NCI-H345 treated with DMSO at 0.1 percent for 48 hours (cell line): ENCODE measurements around the gene FOS.
"Not testable (repeated sequence)": the region's sequence is repeated elsewhere in the genome, so short reads cannot be mapped to it uniquely, and the experiment has no call there.

Experiments
- DNase-seq: peaks from one replicate; lab custom pipeline; 2025; ENCODE audit not compliant: unreplicated experiment; lab: John Stamatoyannopoulos, UW

Gene FOS

DNA sequence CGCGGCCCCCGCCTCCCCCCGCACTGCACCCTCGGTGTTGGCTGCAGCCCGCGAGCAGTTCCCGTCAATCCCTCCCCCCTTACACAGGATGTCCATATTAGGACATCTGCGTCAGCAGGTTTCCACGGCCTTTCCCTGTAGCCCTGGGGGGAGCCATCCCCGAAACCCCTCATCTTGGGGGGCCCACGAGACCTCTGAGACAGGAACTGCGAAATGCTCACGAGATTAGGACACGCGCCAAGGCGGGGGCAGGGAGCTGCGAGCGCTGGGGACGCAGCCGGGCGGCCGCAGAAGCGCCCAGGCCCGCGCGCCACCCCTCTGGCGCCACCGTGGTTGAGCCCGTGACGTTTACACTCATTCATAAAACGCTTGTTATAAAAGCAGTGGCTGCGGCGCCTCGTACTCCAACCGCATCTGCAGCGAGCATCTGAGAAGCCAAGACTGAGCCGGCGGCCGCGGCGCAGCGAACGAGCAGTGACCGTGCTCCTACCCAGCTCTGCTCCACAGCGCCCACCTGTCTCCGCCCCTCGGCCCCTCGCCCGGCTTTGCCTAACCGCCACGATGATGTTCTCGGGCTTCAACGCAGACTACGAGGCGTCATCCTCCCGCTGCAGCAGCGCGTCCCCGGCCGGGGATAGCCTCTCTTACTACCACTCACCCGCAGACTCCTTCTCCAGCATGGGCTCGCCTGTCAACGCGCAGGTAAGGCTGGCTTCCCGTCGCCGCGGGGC lies at the start of gene FOS:
Gene FOS, plus strand, starts transcription at position 407 of the 731 bp plus-strand sequence. Its CDS starts 155 bp downstream, at position 562.
- peak; percentile 79 for DNase-seq

DNA sequence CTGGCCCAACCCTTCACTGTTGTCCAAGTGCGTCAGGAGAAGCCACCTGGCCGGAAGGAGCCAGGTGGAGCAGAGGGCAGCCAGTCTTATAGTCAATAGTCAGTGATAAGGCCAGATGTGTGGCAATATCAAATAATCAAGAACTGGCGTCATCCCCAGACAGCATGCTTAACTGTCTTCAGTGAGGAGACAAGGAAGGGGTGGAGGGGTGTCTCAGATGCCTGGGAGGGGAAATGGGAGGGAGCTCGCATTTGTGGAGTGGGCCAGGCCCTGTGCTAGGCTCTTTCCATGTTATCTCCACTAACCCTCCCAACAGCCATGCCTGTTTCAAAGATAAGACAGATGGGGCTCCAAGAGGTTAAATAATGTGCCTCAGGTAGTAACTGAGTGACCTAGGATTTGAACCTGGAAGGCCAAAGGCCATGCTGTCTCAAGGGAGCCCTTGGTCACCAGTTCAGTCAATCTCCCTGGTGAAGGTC lies 48.9 kb upstream of the FOS start:
- no peak for DNase-seq

DNA sequence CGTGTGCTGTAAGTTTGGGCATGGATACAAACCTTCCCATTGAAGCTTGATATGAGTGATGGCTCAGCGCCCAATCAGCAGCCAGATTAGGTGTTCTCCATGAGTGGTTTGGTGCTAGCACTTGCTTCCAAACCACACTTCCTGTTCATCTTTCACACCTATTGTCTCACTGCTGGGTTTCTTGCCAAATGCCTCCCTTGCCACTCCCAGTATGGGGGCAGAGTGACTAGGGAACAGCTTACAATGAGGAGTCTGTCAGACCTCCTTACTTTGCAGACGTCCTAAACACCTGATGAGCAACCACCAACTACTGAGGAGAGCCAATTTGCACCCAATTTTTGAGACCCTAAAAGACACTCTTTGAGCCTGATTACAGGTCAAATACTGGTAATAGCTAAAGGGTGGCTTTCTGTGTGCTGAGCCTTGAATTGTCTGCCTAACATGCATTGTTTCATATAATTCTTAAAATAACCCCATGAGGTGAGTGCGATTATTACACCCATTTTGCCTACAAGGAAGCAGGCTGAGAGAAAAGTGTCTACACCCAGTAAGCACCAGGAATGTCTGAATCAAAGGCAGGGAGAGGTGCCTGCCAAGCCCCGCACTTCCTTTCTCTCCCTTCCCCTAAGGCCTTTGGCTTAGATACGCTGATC lies 48.4 kb upstream of the FOS start:
- DNase-seq = no peak

DNA sequence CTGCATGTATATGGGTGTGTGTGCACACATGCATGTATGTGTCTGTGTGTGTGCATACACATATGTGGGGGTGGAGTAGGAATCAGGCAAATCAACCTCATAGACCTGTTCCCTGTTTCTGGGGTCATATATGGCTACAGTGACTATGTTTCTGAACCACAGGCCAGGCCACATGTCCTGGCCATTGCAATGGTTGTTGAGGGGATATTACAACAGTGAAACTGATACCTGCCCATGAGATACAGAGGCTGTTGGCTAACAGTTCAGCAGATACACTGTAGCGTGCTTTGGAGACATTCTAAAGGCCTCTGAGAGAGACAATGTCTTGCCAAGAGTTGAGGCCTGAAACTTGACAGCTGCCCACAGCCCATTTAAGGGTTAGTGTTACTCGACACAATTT lies 47.3 kb upstream of the FOS start:
- no peak for DNase-seq

DNA sequence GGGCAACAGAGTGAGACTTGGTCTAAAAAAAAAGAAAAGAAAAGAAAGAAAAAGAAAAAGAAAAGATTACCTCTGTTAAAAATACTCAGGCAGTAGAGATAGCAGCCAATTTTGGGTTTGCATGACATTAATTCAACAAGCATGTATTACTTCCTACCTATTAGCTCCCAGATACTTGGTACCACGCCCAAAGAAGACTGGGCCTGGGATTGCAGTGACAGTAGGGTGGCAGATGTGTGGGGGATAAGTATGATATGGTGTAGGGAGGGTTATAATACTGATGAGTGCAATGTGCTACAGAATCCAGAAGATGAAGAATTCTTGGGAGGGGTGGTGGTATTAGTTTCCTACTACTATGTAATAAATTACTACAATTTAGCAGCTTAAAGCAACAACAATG lies 46.4 kb upstream of the FOS start:
- DNase-seq = no peak

DNA sequence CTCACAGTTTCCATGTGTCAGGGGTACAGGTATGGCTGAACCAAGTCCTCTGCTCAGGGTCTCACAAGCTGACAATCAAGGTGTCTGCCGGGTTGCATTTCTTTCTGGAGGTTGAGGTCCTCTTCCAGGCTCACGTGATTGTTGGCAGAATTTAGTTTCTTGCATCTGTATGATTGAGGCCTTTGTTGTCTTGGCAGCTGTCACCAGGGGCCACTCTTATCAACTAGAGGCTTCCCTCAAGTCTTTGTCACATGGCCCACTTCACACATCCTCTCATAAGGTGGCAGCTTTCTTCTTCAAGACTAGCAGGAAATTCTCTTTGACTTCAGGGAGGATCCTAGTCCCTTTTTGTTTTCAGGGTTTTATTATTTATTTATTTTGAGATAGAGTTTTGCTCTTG lies 46.0 kb upstream of the FOS start:
- no peak for DNase-seq

DNA sequence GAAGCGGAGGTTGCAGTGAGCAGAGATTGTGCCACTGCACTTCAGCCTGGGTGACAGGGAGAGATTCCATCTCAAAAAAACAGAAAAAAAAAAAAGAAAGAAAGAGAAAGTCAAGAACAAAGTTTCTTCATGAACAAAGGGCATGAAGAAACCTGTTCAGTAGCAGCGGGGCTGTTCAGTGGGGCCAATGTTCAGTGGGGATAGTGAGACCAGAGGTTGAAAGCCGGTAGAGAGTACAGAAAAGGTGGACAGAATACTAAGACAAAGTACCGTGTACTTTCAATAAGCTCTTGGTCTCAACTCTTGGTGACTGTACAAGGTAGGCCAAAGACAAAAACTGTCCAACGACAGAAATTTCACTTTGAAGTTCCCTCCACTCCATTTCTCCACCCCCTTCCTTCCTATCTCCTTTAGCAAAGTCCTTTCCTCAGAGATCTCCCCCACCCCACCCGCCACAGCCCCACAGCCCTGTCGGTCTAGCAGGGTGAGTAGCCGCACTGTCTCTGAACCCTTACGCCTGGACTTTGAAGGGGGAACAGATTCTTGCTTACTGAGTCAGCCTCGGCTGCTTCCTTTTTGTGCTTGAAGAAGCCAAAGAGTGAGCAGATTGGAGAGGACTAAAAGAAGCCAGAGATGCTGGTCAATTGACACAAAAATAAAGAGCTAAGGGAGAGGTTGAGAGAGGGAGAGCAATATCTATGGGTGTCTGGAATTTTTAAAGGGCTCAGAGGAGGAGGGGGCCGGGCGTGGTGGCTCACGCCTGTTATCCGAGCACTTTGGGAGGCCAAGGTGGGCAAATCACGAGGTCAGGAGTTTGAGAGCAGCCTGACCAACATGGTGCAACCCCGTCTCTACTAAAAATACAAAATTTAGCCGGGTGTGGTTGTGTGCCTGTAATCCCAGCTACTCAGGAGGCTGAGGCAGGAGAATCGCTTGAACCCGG lies 44.2 kb upstream of the FOS start:
- no peak for DNase-seq

DNA sequence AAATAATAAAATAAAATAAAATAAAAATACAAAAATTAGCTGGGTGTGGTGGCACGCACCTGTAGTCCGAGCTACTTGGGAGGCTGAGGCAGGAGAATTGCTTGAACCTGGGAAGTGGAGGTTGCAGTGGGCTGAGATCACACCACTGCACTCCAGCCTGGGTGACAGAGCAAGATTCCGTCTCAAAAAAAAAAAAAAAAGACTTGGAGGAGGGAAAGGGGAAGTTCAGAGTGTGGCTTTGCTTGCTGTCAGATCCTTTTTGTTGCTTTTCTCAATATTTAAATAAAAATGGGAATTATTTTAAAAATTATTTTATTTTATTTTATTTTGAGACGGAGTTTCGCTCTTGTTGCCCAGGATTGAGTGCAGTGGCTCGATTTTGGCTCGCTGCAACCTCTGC lies 43.4 kb upstream of the FOS start:
- not testable (repeated sequence) for DNase-seq

DNA sequence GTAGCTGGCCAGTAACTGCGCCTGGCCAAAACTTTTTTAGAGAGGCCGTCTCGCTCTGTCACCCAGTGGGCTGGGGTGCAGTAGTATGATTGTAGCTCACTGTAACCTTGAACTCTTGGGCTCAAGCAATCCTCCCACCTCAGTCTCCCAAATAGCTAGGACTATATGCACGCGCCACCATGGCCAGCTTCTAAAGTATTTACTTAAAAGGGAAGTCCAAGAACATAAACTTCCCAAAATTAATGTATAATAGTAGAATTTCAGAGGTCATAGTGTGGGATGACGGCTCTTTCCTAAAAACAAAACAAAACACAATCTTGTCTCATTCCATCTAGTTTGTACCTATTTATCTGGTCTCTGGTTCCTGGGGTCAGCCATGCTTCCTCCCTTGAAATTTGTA lies 42.2 kb upstream of the FOS start:
- no peak for DNase-seq

DNA sequence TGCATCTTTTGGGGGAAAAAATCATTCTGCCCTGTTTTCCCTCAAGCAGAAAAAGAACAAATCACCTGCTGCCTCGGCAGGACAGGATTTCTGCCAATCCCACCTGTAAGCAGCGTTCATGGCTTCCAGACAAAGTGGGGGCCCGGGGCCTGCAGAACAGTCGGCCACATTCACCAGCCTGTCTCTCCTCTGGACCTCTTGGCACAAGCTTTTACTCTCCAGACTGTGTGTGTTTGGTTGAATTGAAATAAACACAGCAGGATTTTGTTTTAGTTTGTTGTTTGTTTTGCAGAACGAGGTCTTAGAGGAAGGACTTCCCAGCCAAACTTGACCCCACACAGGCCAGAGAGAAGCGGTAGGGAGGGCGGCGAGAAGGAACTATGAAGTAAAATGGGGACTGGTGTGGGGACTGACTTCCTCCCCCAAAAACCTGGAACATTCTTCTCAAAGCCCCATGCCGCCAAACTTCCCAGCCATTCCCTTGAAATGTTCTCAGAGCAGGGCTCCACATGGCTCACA lies 41.7 kb upstream of the FOS start:
- DNase-seq = no peak

DNA sequence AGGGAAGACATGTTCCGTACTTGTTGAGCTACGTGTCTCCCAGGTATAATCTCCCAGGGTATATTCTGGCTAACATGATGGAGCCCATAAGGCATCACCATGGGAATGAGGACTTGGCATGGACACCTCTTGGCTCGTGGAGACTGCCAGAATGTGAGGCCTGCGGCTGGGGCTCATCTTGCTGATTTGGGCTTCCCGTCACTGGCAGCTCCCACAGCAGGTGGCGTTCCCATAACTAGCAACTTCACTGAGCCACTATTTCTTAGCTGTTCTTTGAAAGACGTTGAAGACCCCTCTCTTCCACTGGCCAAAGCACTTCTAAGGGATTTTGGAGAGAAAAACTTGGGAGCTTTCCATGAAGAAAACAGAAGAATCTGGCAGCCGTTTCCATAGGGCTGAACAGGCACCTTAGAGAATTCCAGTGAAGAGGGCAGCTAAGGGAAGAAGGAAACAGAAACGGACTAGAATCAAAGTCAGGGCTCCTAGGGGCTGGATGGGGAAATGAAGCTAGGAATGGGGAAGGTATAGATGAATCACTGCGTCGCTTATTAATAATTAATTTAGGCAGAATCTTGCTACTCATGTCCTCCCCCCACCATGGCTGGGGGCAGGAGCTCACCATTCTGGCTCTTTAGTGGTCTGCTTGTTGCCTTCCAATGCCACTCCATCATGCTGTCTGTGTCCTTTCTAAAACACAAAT lies 39.7 kb upstream of the FOS start:
- no peak for DNase-seq

DNA sequence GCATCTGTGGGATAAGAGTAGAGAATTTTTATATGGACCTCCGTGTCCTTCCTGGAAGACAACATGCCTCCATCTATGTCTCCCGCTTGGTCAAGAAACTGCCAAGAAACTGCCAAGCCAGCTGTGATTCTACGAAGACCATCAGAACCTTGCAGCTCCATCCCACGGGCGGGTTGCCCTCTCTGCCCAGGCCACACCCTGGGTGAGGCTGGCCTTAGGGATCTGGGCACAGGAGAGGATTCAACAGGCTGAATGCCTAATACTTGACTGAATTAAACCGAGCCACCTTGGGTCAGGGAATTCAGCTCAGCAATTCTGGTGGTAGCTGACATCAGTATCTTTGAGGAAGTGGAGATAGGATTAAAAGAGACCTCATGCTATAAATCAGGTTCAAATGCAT lies 37.8 kb upstream of the FOS start:
- DNase-seq = no peak

DNA sequence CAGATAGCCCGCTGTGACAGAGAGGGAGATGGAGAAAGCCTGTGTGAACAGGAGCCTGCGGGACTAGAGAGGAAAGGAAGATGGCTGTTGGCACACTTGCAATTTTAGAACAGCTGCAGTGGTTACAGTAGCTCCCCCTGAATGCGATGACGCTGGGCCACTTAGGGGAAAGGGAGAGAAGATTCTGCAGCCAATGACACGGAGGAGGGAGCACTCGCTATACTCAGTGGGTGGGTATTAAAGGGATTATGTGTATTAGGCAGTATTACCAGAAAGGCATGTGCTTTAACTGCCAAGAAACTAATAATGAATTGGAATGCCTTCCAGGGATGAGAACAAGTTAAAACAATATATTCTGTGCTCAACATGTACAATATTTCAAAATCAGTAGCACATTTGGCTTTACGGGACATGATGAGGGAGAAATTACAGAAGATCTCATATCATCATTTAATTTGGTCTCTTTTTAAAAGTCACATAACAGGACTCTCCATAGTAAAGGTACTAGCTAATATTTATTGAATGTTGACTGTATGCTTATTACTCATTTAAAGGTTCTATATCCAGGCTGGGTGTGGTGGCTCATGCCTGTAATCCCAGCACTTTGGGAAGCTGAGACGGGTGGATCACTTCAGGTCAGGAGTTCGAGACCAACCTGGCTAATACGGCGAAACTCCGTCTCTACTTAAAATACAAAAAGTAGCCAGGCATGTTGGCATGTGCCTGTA lies 35.9 kb upstream of the FOS start:
- DNase-seq = no peak

DNA sequence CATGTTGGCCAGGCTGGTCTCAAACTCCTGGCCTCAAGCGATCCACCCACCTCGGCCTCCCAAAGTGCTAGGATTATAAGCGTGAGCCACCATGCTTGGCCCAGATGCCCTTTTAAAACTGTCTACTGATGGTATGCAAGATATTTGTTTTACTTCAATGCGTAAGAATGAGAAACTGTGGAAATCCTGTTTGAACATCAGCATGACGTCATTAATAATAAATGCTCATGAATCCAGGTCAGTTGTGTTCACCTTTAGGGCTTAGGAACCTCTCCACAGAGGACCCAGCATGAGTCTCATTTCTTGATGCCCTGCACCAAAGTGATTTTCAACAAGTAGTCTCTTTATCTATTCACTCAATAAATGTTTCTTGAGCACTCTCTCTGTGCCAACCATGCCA lies 34.5 kb upstream of the FOS start:
- DNase-seq = no peak

DNA sequence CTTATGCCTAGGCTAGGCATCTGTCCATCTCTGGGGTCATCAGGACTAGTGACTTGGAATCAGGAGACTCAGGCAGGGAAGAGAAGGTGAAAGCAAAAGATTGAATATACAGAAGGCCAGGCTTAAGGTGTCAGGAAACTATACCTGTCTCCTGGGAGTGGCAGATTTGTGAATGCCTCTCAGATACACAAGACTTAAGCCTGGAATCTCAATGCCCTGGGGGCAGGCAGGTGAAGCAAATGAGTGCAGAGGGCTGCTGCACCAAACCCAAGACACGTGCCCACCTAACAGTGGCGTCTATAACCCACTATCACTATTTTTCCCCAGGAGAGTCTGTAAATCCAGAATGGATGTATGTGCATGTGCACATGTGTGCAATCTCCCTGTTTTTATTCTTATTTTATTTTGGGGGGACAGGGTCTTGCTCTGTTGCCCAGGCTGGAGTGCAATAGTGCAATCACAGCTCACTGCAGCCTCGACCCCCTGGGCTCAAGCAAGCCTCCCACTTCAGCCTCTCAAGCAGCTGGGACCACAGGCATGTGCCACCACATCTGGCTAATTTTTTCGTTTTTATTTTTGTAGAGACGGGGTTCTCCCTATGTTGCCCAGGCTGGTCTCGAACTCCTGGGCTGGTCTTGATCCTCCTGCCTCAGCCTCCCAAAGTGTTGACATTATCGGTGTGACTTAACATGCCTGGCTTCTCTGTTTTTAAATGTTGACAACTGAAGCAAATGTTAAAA lies 31.9 kb upstream of the FOS start:
- no peak for DNase-seq

DNA sequence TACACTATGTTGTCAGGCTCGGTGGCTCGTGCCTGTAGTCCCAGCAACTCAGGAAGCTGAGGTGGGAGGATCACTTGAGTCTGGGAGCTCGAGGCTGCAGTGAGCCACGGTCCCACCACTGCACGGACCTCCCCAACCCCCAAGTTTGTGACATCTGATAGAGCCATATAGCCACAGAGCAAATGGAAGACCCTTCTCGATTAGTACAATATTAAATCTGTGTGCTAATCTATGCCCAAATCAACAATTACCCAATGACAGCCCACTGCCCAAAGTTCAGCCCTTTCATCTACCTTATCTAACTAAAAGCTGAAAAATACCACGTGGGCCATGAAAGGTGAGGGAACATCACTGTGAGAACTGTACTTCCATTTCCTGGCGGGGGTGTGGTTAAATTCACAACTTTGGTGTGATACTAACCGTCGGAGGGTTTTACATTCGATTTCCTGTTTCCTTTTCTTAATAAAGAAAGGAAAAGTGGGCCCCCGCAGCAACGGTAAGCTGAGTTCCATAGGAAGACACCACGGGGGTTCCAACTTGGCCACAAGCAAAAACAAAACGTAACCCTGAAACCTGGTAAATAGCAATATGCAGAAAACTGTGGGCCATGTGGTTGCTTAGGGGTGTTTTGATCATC lies 31.2 kb upstream of the FOS start:
- no peak for DNase-seq

DNA sequence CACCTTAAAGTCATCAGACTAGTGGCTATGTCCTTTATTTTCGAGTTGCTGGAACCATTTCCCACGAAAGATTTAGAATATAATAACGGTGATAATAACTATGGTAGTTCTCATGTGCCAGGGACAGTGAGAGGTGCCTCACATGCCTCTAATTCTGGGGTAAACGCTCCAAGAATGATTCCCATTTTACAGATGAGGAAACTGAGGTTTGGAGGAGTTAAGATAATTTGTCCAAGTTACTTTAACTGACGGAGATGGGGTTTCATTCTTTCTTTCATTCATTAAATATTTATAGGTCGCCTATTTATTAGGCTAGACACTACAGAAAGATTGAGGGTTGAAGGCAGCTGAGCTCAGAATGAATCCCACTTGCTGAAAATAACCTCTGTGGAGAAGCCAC lies 30.7 kb upstream of the FOS start:
- no peak for DNase-seq

DNA sequence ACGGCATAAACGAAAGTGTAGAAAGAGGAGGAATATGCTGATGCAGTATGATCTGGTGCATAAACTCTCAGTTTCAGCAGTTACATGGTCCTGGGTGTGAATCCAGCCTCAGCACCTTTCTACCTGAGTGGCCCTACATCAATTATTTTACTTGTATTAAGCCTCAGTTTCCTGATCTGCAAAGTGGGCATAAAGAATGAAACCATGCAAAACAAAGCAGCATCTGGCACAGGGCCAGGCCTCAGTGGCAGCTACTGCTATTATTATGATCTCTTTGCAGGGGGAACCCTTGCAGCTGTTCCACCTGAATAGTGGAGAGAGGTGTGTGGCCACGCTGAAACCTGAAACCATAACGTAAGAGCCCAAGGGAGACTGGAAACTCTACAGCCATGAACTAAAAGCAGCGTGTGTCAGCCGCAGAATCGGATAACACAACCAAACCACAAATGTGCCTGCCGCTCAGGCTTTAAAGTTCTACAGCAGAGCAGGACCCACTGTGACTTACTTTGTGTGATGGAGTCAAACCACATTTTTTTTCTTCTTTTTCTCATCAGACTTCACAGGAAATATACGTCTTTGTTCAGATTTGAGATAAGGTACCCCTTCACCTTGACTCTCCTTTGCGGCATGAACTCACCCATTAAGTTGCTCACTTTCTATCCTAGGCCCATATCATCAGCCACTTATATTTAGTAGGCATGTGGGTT lies 29.2 kb upstream of the FOS start:
- peak; percentile 77 for DNase-seq
